WTC11 (cell line): ENCODE results near the gene ZFAND3. TPM values are rescaled to one million over a fixed set of nuclear protein-coding genes. Genes with fewer than 3 reads are reported as not detected.

ENCODE experiments used
- ATAC-seq: fragments of 200-7000 bp; cut with Tn5 transposase; 2 replicates; pipeline ENCODE4 v1.10.0; 2021; ENCODE audit warnings: mild to moderate bottlenecking, moderate library complexity
- CTCF ChIA-PET: fragments of 300-600 bp; sonication (Branson Sonifier 250); formaldehyde crosslinking; loops from one replicate; lab custom pipeline; 2021; ENCODE audit warnings: antibody characterized with exemption; lab: Charles Lee
- POLR2A ChIA-PET: fragments of 350-600 bp; sonication (Branson Sonifier 250); formaldehyde crosslinking; loops from one replicate; lab custom pipeline; 2021; ENCODE audit warnings: antibody characterized with exemption; lab: Charles Lee
- DNase-seq: peaks from one replicate; pipeline ENCODE4 v3.0.0; 2021; ENCODE audit warnings: low spot score
- H3K27ac Mint-ChIP-seq: 2 replicates; pipeline ENCODE4 v1.8.0; 2021; ENCODE audit warnings: mixed read lengths
- H3K27me3 Mint-ChIP-seq: 2 replicates; pipeline ENCODE4 v1.8.0; 2021; ENCODE audit warnings: low read depth, mild to moderate bottlenecking, moderate library complexity, mixed read lengths
- H3K36me3 Mint-ChIP-seq: 2 replicates; pipeline ENCODE4 v1.8.0; 2021; ENCODE audit warnings: mixed read lengths
- H3K4me1 Mint-ChIP-seq: 2 replicates; pipeline ENCODE4 v1.8.0; 2022; ENCODE audit warnings: mixed read lengths
- H3K4me3 Mint-ChIP-seq: 2 replicates; pipeline ENCODE4 v1.8.0; 2021; ENCODE audit warnings: mild to moderate bottlenecking, moderate library complexity, mixed read lengths
- H3K9me3 Mint-ChIP-seq: 2 replicates; pipeline ENCODE4 v1.8.0; 2021; ENCODE audit warnings: mixed read lengths
- CBFB ChIP-seq: sonication (generic); formaldehyde crosslinking; IDR thresholded peaks from 2 replicates; pipeline ENCODE4 v1.8.1; 2022; ENCODE audit warnings: mild to moderate bottlenecking, low read depth, missing genetic modification reagents
- CTCF ChIP-seq: fragments of 200-600 bp; IDR thresholded peaks from 2 replicates; pipeline ENCODE4 v1.8.0; 2022; ENCODE audit warnings: antibody characterized with exemption
- ELF4 ChIP-seq: sonication (generic); formaldehyde crosslinking; IDR thresholded peaks from 2 replicates; pipeline ENCODE4 v1.8.1; 2022; ENCODE audit warnings: low read depth, mild to moderate bottlenecking, moderate library complexity, missing genetic modification reagents
- FOXJ3 ChIP-seq: sonication (generic); formaldehyde crosslinking; IDR thresholded peaks from 2 replicates; pipeline ENCODE4 v1.9.0; 2021; ENCODE audit warnings: missing genetic modification reagents, mild to moderate bottlenecking, borderline replicate concordance
- GRHL2 ChIP-seq: fragments of 250-450 bp; sonication (Bioruptor Pico); IDR thresholded peaks from 2 replicates; pipeline ENCODE4 v1.8.0; 2022; ENCODE audit warnings: mild to moderate bottlenecking, moderate library complexity; ENCODE audit not compliant: insufficient replicate concordance, severe bottlenecking
- GTF2I ChIP-seq: fragments of 250-450 bp; sonication (Bioruptor Pico); conservative IDR thresholded peaks from 2 replicates; pipeline ENCODE4 v1.4.0; 2021; ENCODE audit warnings: mild to moderate bottlenecking
- JAZF1 ChIP-seq: fragments of 250-450 bp; sonication (Bioruptor Pico); IDR thresholded peaks from 2 replicates; pipeline ENCODE4 v1.9.0; 2021; ENCODE audit warnings: moderate library complexity, mild to moderate bottlenecking, inconsistent platforms
- NFYB ChIP-seq: sonication (generic); formaldehyde crosslinking; conservative IDR thresholded peaks from 2 replicates; pipeline ENCODE4 v1.8.0; 2022; ENCODE audit warnings: low read depth, missing genetic modification reagents
- PRDM15 ChIP-seq: sonication (generic); formaldehyde crosslinking; IDR thresholded peaks from 2 replicates; pipeline ENCODE4 v1.8.0; 2022; ENCODE audit warnings: missing genetic modification reagents
- RELA ChIP-seq: sonication (generic); formaldehyde crosslinking; IDR thresholded peaks from 2 replicates; pipeline ENCODE4 v1.8.1; 2022; ENCODE audit warnings: missing genetic modification reagents, mild to moderate bottlenecking, borderline replicate concordance
- SMAD3 ChIP-seq: sonication (generic); formaldehyde crosslinking; IDR thresholded peaks from 2 replicates; pipeline ENCODE4 v1.8.0; 2022; ENCODE audit warnings: missing genetic modification reagents, mild to moderate bottlenecking, borderline replicate concordance
- TP53 ChIP-seq: sonication (generic); formaldehyde crosslinking; IDR thresholded peaks from 2 replicates; pipeline ENCODE4 v1.8.1; 2023; ENCODE audit warnings: mild to moderate bottlenecking, missing genetic modification reagents
- ZBTB21 ChIP-seq: sonication (generic); formaldehyde crosslinking; IDR thresholded peaks from 2 replicates; pipeline ENCODE4 v1.8.1; 2023; ENCODE audit warnings: mild to moderate bottlenecking, missing genetic modification reagents, borderline replicate concordance
- ZNF219 ChIP-seq: sonication (generic); formaldehyde crosslinking; IDR thresholded peaks from 2 replicates; pipeline ENCODE4 v1.8.0; 2023; ENCODE audit warnings: missing genetic modification reagents, mild to moderate bottlenecking, borderline replicate concordance
- ZNF396 ChIP-seq: fragments of 250-450 bp; sonication (Bioruptor Pico); IDR thresholded peaks from 2 replicates; pipeline ENCODE4 v1.8.0; 2021; ENCODE audit warnings: mild to moderate bottlenecking, moderate library complexity, borderline replicate concordance
- ZNF423 ChIP-seq: fragments of 250-450 bp; sonication (Bioruptor Pico); IDR thresholded peaks from 2 replicates; pipeline ENCODE4 v2.1.2; 2022; ENCODE audit warnings: mild to moderate bottlenecking, moderate library complexity
- ZNF532 ChIP-seq: fragments of 250-450 bp; sonication (Bioruptor Pico); IDR thresholded peaks from 2 replicates; pipeline ENCODE4 v1.9.0; 2021; ENCODE audit warnings: mild to moderate bottlenecking, borderline replicate concordance
- total RNA-seq: library from RNA; stranded (reverse); gene quantifications from 3 replicates; pipeline ENCODE4 v1.2.3, GENCODE V29; 2021
- TF ChIP-seq, protein P1 (sequence below): fragments of 250-450 bp; sonication (Bioruptor Pico); conservative IDR thresholded peaks from 2 replicates; pipeline ENCODE4 v1.9.0; 2021; ENCODE audit warnings: mild to moderate bottlenecking

ZFAND3 gene
- total RNA-seq, 1 experiment from 2014 or later = 50.3 TPM

DNA sequence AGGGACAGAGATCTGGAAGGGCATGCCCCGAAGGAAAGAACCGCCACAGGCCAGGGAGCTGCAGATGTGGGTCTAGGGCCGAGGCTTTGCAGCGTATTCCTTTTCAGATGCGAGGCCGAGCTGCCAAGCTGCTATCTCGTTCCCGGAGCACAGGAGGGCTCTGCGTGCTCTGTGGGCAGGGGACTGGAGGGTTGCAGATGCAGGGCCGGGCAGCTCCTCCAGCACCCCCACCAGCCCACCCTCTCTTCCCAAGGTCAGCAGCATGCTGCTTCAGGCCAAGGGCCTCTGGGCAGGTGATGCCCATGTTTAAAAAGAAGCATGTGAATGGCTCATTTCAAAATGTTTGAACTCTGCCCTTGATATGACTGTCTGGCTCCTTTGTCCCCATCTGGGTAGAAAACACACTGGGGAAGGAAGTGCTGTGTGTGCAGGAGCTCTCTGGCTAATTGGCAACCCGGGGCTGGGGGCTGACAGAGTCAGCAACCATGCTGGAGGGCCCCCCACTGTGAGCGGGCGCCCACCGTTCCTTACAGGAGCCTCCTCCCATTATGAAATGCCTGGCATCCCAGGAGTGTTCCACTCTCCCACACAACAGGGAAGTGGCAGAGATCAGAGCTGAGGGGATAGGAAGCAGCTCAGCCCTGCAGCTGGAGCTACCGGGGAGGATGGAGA lies 353.3 kb downstream of the ZFAND3 start (continued):
- TF ChIP-seq CTCF = no peak
- no peak for TF ChIP-seq JAZF1 (CRISPR knock-in tag)
- no peak for TF ChIP-seq CBFB
- TF ChIP-seq, protein P1, sequence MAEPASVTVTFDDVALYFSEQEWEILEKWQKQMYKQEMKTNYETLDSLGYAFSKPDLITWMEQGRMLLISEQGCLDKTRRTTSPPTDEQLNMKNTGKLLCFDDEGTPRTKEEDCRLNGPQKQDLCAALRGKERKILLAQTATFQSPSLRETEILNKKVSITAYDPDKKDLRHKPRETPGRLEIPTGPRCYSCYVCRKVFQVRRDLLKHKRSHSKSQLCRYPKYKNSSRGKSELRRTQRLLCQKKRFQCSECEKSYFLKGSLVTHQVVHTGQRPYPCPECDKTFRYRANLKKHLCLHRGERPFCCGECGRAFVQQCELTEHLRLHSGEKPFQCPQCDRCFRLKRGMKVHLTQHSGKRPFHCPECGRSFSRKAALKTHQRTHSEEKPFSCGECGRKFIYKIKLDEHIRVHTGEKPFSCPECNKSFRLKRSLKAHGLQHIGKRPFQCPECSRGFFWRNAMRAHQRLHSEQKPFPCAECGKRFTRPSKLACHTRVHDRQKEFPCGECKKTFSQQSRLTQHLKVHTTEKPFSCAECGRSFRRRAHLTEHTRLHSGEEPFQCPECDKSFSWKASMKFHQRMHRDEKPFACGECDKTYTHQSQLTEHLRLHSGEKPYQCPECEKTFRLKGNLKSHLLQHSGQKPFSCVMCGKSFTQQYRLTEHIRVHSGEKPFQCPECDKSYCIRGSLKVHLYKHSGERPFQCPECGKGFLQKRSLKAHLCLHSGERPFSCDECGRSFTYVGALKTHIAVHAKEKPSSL (CRISPR knock-in tag) = no peak

DNA sequence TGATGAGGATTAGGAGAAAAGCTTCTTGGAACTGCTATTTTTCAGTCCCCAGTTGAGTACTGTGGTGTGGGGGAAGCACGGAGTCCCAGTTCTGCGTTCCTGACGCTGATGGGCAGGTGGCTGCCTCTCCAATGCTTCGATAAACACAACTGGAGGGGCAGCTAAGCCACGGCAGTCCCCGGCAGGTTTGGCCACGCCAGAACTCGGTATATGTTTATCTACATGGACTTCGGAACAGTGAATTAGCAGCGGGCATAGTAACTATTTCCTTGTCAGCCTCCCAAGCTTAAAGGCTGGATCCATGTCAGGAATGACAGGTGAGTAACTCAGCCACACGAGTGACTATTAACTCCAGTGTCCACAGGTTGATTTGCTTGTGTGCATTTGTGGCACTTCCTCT lies 354.4 kb downstream of the ZFAND3 start:
- TF ChIP-seq PRDM15 (CRISPR knock-in tag) = no peak
- TF ChIP-seq RELA (CRISPR knock-in tag) = no peak
- TF ChIP-seq ZNF396 (CRISPR knock-in tag) = no peak
- no peak for TF ChIP-seq FOXJ3 (CRISPR knock-in tag)
- TF ChIP-seq ELF4 = no peak
- no peak for TF ChIP-seq SMAD3 (CRISPR knock-in tag)
- no peak for TF ChIP-seq TP53 (CRISPR knock-in tag)
- TF ChIP-seq ZNF423 (CRISPR knock-in tag) = no peak
- TF ChIP-seq ZNF219 (CRISPR knock-in tag) = no peak
- no peak for TF ChIP-seq GTF2I (CRISPR knock-in tag)
- TF ChIP-seq GRHL2 (CRISPR knock-in tag) = no peak
- TF ChIP-seq ZNF532 (CRISPR knock-in tag) = no peak
- no peak for TF ChIP-seq ZBTB21 (CRISPR knock-in tag)
- TF ChIP-seq NFYB (CRISPR knock-in tag) = no peak

More for the DNA sequence above, 354.4 kb downstream of the ZFAND3 start:
- no peaks in the 10 kb centered on the region for H3K9me3 Mint-ChIP-seq
- ChIA-PET POLR2A (no interaction called here), CTCF (no interaction called here)
- H3K36me3 Mint-ChIP-seq = no peaks in the 10 kb centered on the region
- H3K4me3 Mint-ChIP-seq = no peak overlapping the region
- DNase-seq (no peak), ATAC-seq (no peak)
- peaks cover 41% of the 10 kb centered on the region for H3K4me1 Mint-ChIP-seq
- H3K27me3 Mint-ChIP-seq = no peaks in the 10 kb centered on the region
- no peak overlapping the region for H3K27ac Mint-ChIP-seq
